HepG2 (cell line): ENCODE measurements around the gene ZNF782. TPM values are rescaled to one million over a fixed set of nuclear protein-coding genes. Genes with fewer than 3 reads are reported as not detected.

ENCODE experiments used
- CC2D1A ChIP-seq: sonication (generic); formaldehyde crosslinking; IDR thresholded peaks from 2 replicates; pipeline ENCODE4 v1.8.1; 2023; ENCODE audit warnings: mild to moderate bottlenecking, missing genetic modification reagents
- CEBPG ChIP-seq: IDR thresholded peaks from 2 replicates; pipeline ENCODE4 v1.6.1; 2016
- GLI4 ChIP-seq: sonication (generic); formaldehyde crosslinking; IDR thresholded peaks from 2 replicates; pipeline ENCODE4 v1.5.1; 2020; ENCODE audit warnings: missing genetic modification reagents, mild to moderate bottlenecking, moderate library complexity, borderline replicate concordance
- HMGXB4 ChIP-seq, 2 experiments: sonication (generic) in 1 of 2; formaldehyde crosslinking in 1 of 2; IDR thresholded peaks; 2 replicates each; pipeline versions ENCODE4 v1.4.0 to v1.6.1; 2018 to 2020; ENCODE audit warnings: missing genetic modification reagents in 2 of 2, borderline replicate concordance in 1 of 2, low read depth in 1 of 2, mild to moderate bottlenecking in 1 of 2, missing biosample characterization in 1 of 2
- HNRNPLL ChIP-seq: fragments of 200-400 bp; formaldehyde crosslinking; IDR thresholded peaks from 2 replicates; pipeline ENCODE4 v1.6.1; 2017; ENCODE audit warnings: mild to moderate bottlenecking, low read depth, low read length; ENCODE audit not compliant: poor library complexity, severe bottlenecking
- HNRNPUL1 ChIP-seq: fragments of 200-400 bp; formaldehyde crosslinking; IDR thresholded peaks from 2 replicates; pipeline ENCODE4 v1.6.1; 2017; ENCODE audit warnings: low read depth, mild to moderate bottlenecking, low read length, moderate library complexity
- KLF12 ChIP-seq: sonication (generic); formaldehyde crosslinking; IDR thresholded peaks from 2 replicates; pipeline ENCODE4 v1.4.0; 2020; ENCODE audit warnings: missing genetic modification reagents, borderline replicate concordance
- SKI ChIP-seq: fragments of 450-650 bp; IDR thresholded peaks from one replicate; pipeline ENCODE4 v1.6.1; 2018; ENCODE audit warnings: mild to moderate bottlenecking; ENCODE audit not compliant: partially characterized antibody
- SRF ChIP-seq: IDR thresholded peaks from 2 replicates; pipeline ENCODE4 v1.6.1; 2011; ENCODE audit warnings: mild to moderate bottlenecking, low read depth, low read length, moderate library complexity
- TBX2 ChIP-seq: sonication (generic); formaldehyde crosslinking; IDR thresholded peaks from 2 replicates; pipeline ENCODE4 v1.5.0; 2020; ENCODE audit warnings: missing genetic modification reagents, mild to moderate bottlenecking, borderline replicate concordance
- TCF12 ChIP-seq, 2 experiments: fragments of 450-650 bp in 1 of 2; sonication (generic) in 1 of 2; formaldehyde crosslinking in 1 of 2; IDR thresholded peaks; 2 replicates each; pipeline versions ENCODE4 v1.6.1 to v1.8.0; 2017 to 2022; ENCODE audit warnings: antibody characterized with exemption in 1 of 2, mild to moderate bottlenecking in 1 of 2, missing genetic modification reagents in 1 of 2, moderate library complexity in 1 of 2
- TGIF2 ChIP-seq: IDR thresholded peaks from 2 replicates; pipeline ENCODE4 v1.6.1; 2016; ENCODE audit warnings: control low read depth, missing compliant biosample characterization
- THAP9 ChIP-seq: sonication (generic); formaldehyde crosslinking; IDR thresholded peaks from 2 replicates; pipeline ENCODE4; 2020; ENCODE audit warnings: missing genetic modification reagents, mild to moderate bottlenecking, borderline replicate concordance
- TOE1 ChIP-seq: sonication (generic); formaldehyde crosslinking; IDR thresholded peaks from 2 replicates; pipeline ENCODE4 v1.4.0; 2020; ENCODE audit warnings: mild to moderate bottlenecking, missing genetic modification reagents
- ZMYM3 ChIP-seq: sonication (generic); formaldehyde crosslinking; IDR thresholded peaks from 2 replicates; pipeline ENCODE4 v1.5.1; 2020; ENCODE audit warnings: mild to moderate bottlenecking, missing genetic modification reagents
- ZNF121 ChIP-seq: sonication (generic); formaldehyde crosslinking; IDR thresholded peaks from 2 replicates; pipeline ENCODE4 v1.5.0; 2020; ENCODE audit warnings: mild to moderate bottlenecking, missing genetic modification reagents
- ZNF124 ChIP-seq: sonication (generic); formaldehyde crosslinking; IDR thresholded peaks from 2 replicates; pipeline ENCODE4 v1.4.0; 2020; ENCODE audit warnings: missing genetic modification reagents
- ZNF235 ChIP-seq: sonication (generic); formaldehyde crosslinking; IDR thresholded peaks from 2 replicates; pipeline ENCODE4 v1.8.1; 2023; ENCODE audit warnings: mild to moderate bottlenecking, missing genetic modification reagents, borderline replicate concordance
- ZNF570 ChIP-seq: sonication (generic); formaldehyde crosslinking; IDR thresholded peaks from 2 replicates; pipeline ENCODE4 v1.4.0; 2020; ENCODE audit warnings: mild to moderate bottlenecking, missing genetic modification reagents, borderline replicate concordance
- ZNF629 ChIP-seq: sonication (generic); formaldehyde crosslinking; conservative IDR thresholded peaks from 2 replicates; pipeline ENCODE4 v1.5.0; 2020; ENCODE audit warnings: missing genetic modification reagents
- ZNF639 ChIP-seq: conservative IDR thresholded peaks from 2 replicates; pipeline ENCODE4 v1.6.1; 2018; ENCODE audit warnings: missing genetic modification reagents
- ZNF746 ChIP-seq: sonication (generic); formaldehyde crosslinking; IDR thresholded peaks from 2 replicates; pipeline ENCODE4 v1.8.0; 2022; ENCODE audit warnings: mild to moderate bottlenecking, missing genetic modification reagents
- ZNF782 ChIP-seq: sonication (generic); formaldehyde crosslinking; IDR thresholded peaks from 2 replicates; pipeline ENCODE4 v1.4.0; 2020; ENCODE audit warnings: missing genetic modification reagents, mild to moderate bottlenecking, borderline replicate concordance
- ZNF891 ChIP-seq: sonication (generic); formaldehyde crosslinking; IDR thresholded peaks from 2 replicates; pipeline ENCODE4 v1.5.0; 2020; ENCODE audit warnings: mild to moderate bottlenecking, missing genetic modification reagents
- polyA plus RNA-seq, 8 experiments: library from polyadenylated mRNA; depleted of rRNA in 3 of 8; stranded (reverse) in 7 of 8; unstranded in 1 of 8; fragments of >200 nt; fragmentation: Illumina TruSeq in 4 of 8; extraction: Trizol in 4 of 8; gene quantifications; 2 replicates each; pipeline versions ENCODE4 v1.2.1 to v1.2.3, GENCODE V29; 2011 to 2016; ENCODE audit warnings: low read depth in 4 of 8, missing spikeins in 1 of 8, mixed read lengths in 1 of 8; ENCODE audit not compliant: insufficient read depth in 1 of 8
- total RNA-seq, 5 experiments: library from RNA; depleted of rRNA; stranded (reverse); fragments of >200 nt; fragmentation: Illumina TruSeq; extraction: Trizol; gene quantifications; 2 replicates each; pipeline ENCODE4 v1.2.3, GENCODE V29; 2016; ENCODE audit warnings: low read depth in 1 of 5

The ZNF782 gene
- total and polyA plus RNA-seq, 2 of the 13 experiments (the other 11 are each of a cell fraction or from before 2014, with no cell fraction given) = 1.4 to 4.9 TPM

GRCh38 chr9:96875461-96876142 is 21.3 kb upstream of the ZNF782 start (continued):
- peak; percentile 75; the same call in 1 of the 2 replicates for TF ChIP-seq TBX2 (CRISPR knock-in tag)
- TF ChIP-seq ZNF124 (CRISPR knock-in tag) = no peak
- peak; percentile 79 to 85; a peak in 3 of 4 replicates for TF ChIP-seq HMGXB4 (CRISPR knock-in tag; IDR thresholded peaks at IDR 0.05; ENCODE audit: borderline replicate concordance in 1 of 2, low read depth in 1 of 2)
- 0 out of 2 replicates have a peak, but pooled peaks have one; percentile 34 for TF ChIP-seq ZNF746 (CRISPR knock-in tag)
- no peak for TF ChIP-seq TOE1
- TF ChIP-seq ZNF629 (CRISPR knock-in tag) = no peak
- TF ChIP-seq TCF12 (IDR thresholded peaks at IDR 0.05) = no peak
- TF ChIP-seq TCF12 (CRISPR knock-in tag; IDR thresholded peaks at IDR 0.05) = 0 out of 2 replicates have a peak, but pooled peaks have one; percentile 6
- TF ChIP-seq TGIF2 (CRISPR knock-in tag) = no peak
- no peak for TF ChIP-seq ZNF639 (CRISPR knock-in tag)
- no peak for TF ChIP-seq ZNF570 (CRISPR knock-in tag)
- peak; percentile 38; the same call in 1 of the 2 replicates for TF ChIP-seq ZNF235 (CRISPR knock-in tag)
- peak; percentile 68 for TF ChIP-seq HNRNPLL
- TF ChIP-seq KLF12 (CRISPR knock-in tag) = peak; percentile 36; the same call in 1 of the 2 replicates
- TF ChIP-seq HNRNPUL1 = no peak
- TF ChIP-seq GLI4 (CRISPR knock-in tag) = peak; percentile 71; the same call in 1 of the 2 replicates
- peak; percentile 67; the same call in 1 of the 2 replicates for TF ChIP-seq THAP9 (CRISPR knock-in tag)
- peak; percentile 40; the same call in 1 of the 2 replicates for TF ChIP-seq ZMYM3
- TF ChIP-seq CC2D1A (CRISPR knock-in tag) = no peak
- no peak for TF ChIP-seq ZNF782
- TF ChIP-seq ZNF891 (CRISPR knock-in tag) = no peak
- TF ChIP-seq ZNF121 = no peak
- TF ChIP-seq SKI = no peak
- no peak for TF ChIP-seq SRF
- peak; percentile 11 for TF ChIP-seq CEBPG (CRISPR knock-in tag)
